Retinal pigment epithelial cell (primary cell): ENCODE results near the gene DNAH14.
"Not testable (repeated sequence)": the region's sequence is repeated elsewhere in the genome, so short reads cannot be mapped to it uniquely, and the experiment has no call there.

ENCODE experiments used
- DNase-seq: peaks from one replicate; pipeline ENCODE4 v3.0.0-alpha.2; 2010; ENCODE audit warnings: low read depth
- H3K4me3 ChIP-seq: 2 replicates; pipeline ENCODE4 v1.5.1; 2011; ENCODE audit warnings: mild to moderate bottlenecking, low read length, control low read depth, moderate library complexity
- TF ChIP-seq, protein P1 (sequence below): conservative IDR thresholded peaks from 2 replicates; pipeline ENCODE4 v1.5.1; 2011; ENCODE audit warnings: low read depth, low read length, control low read depth, inconsistent platforms

Gene DNAH14

DNA sequence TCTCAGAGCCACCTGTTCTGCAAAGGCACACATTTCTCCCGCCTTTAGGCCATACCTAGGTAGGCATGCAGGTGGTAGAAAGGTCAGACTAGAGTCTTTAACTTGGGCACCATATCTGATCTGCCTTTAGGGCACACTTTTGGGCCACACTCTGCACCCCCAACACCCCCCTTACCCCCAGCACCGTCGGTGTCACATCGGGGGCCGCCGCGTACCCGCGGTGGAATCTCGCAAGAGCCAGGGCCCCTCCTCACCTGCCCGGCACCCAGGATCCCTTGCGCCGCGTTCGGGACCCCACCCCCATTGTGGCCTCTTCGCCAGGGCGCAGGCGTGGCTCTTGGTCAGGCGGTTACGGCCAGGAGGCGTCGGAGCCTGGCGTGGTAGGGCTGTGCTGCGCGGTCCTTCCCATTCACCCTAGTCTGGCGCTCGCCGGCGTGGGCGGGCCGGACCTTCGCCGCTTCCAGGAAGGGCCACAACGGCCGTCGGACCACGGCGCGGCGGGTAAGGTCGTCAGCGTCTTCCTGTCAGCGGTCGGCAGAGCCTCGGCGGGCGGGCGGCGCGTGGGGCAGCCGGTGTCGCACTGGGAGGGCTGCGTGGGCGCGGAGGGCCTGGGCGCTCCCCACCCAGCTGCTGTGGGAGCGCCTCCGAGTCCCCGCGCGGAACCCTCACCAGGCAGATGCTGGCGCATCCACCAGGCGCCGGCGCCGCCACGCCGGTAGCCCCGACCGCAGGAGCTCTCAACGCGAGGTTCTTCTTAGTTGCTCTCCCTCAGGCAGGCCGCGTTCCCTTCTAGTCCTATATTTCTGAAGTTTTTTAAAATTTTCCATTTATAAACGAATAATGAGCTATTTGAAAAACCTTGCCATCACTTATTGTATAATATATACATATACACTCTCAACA is at the start of gene DNAH14:
DNAH14 (plus strand) TSS at position 341 of the 903 bp plus-strand sequence. CDS start 23,028 bp downstream, outside the sequence.
- H3K4me3 ChIP-seq = peak within 1 kb of the TSS; percentile 62
- peak; percentile 50 for DNase-seq
- TF ChIP-seq, protein P1, sequence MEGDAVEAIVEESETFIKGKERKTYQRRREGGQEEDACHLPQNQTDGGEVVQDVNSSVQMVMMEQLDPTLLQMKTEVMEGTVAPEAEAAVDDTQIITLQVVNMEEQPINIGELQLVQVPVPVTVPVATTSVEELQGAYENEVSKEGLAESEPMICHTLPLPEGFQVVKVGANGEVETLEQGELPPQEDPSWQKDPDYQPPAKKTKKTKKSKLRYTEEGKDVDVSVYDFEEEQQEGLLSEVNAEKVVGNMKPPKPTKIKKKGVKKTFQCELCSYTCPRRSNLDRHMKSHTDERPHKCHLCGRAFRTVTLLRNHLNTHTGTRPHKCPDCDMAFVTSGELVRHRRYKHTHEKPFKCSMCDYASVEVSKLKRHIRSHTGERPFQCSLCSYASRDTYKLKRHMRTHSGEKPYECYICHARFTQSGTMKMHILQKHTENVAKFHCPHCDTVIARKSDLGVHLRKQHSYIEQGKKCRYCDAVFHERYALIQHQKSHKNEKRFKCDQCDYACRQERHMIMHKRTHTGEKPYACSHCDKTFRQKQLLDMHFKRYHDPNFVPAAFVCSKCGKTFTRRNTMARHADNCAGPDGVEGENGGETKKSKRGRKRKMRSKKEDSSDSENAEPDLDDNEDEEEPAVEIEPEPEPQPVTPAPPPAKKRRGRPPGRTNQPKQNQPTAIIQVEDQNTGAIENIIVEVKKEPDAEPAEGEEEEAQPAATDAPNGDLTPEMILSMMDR = peak; percentile 1

DNA sequence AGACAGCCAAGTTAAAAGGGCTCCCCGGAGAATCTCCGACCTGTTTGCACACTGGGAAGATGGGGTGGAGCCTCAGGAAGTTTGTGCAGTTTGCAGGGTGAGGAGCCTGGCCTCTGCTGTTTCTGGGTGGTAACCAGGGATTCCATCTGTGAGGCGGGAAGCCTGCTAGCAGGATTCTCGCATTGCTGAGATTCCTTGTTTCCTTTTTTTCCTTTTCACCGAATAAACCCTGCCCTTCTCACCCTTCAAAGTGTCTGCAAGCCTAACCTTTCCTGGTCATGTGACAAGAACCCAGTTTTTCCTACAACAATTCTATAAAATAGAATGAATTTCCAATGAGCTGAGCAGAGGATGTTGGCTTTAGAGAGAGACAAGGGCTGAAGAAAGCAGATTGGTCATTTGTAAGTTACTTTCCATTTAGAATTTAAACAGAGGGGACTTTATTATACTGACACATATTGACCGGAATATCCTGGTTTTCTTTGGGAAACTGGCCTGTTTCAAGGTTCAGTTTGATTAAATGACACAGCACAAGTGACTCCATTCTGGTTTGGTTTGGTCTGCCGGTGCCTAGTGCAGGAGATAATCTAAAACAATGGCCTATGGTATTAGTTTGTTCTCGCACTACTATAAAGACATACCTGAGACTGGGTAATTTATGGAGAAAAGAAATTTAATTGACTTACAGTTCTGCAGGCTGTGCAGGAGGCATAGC is 48.7 kb upstream of the DNAH14 start:
- TF ChIP-seq, protein P1 = no peak
- H3K4me3 ChIP-seq = no peak overlapping the region
- no peak for DNase-seq

DNA sequence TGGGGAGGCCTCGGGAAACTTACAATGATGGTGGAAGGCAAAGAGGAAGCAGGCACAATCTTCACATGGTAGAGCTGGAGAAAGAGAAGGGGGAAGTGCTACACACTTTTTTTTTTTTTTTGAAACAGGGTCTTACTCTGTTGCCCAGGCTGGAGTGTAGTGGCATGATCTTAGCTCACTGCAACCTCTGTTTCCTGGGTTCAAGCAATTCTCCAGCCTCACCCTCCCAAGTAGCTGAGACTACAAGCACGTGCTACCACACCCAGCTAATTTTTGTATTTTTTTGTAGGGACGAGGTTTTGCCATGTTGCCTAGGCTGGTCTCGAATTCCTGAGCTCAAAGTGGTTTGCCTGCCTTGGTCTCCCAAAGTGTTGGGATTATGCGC is 48.2 kb upstream of the DNAH14 start:
- not testable (repeated sequence) for DNase-seq, H3K4me3 ChIP-seq

DNA sequence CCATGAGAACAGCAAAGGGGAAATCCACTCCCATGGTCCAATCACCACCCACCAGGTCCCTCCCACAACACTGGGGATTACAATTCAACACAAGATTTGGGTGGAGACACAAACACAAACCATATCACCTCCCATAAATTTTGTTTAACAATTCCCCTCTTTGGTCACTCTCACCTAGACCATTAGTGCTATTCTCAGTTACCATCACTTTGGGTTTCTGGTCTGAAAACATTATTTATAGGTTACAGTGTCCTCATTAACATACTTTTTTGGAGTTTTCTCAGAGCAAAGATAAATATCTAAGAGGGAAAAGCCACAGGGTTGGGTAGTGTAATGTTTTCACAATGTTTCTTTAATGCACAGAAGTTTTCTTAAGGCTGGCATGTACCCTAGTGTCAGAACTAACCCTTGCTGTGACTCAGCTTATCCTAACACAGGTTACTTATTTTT is 47.7 kb upstream of the DNAH14 start:
- DNase-seq = no peak
- TF ChIP-seq, protein P1 = no peak
- no peak overlapping the region for H3K4me3 ChIP-seq

DNA sequence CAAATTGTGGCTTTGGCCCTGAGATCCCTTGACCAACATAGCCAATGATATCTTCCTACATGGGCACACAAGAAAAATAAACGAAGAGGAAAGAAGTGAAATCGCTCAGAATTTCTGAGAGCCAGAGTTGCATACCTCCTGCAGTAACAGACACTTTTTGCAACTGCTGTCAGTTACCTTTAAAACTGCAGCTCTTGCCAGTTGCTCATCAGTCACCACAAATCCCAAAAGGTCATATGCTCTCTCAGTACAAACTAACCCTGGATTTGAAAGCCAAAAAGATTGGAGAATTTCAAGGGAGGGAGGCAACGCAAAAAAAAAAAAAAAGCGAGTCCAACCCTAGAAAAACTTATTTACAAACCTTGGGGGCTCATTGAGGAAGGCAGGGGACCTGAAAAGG is 47.2 kb upstream of the DNAH14 start:
- no peak for DNase-seq
- TF ChIP-seq, protein P1 = no peak
- no peak overlapping the region for H3K4me3 ChIP-seq

DNA sequence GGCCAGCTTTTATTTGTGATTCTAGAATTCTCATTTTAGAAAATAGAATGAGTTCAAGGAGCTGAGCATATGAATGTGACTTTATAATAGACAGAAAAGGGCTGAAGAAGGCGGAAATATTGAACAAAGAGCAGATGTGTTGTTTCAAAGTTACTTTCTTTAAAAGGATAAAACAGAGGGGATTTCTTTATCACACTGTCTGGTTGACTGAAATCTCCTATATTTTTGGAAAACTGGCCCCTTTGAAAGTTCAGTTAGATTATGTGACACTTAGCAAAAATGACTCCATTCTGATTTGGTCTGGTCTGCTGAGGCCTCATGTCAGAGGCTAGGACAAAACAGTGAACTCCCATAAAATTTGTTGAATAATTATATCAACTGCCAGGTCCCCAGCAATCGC is 46.4 kb upstream of the DNAH14 start:
- no peak overlapping the region for H3K4me3 ChIP-seq
- TF ChIP-seq, protein P1 = no peak

DNA sequence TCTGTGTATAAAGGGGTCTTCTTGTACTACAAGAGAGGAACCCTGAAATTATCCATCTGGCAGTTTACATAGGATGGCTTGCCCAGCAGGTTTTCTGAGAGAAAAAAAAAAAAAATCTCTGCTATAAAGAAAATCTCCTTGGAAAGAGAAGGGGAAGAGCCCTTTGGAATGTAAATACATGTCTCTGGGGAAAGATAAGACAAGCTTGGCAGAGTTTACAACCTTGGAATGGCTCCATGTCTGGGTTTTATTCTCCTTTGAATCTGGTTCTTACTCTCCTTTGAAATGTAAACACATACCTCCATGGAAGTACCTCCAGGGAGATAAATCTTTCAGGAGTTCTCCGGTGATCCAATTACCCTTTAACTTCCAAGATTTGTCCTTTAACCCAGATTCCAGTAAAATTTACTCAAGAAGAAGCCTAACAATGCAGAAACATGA is 45.1 kb upstream of the DNAH14 start:
- DNase-seq = no peak
- H3K4me3 ChIP-seq = no peak overlapping the region
- TF ChIP-seq, protein P1 = no peak

More for the DNA sequence above, 46.4 kb upstream of the DNAH14 start:
- DNase-seq = no peak

DNA sequence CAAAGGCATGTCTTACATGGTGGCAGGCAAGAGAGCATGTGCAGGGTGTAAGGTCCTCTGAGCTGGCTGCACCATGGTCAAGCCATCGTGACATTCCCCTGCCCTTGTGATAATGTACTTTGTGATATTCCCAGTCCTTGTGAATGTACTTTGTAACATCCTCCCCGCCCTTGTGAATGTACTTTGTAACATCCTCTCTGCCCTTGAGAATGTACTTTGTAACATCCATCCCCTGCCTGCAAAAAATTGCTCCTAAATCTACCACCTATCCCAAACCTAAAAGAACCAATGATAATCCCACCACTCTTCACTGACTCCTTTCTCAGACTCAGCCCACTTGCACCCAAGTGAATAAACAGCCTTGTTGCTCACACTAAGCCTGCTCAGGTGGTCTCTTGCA is 44.1 kb upstream of the DNAH14 start:
- DNase-seq, H3K4me3 ChIP-seq: not testable (repeated sequence)
